ENCODE results near the gene NTRK2. TPM values are rescaled to one million over a fixed set of nuclear protein-coding genes. Genes with fewer than 3 reads are reported as not detected.

The NTRK2 gene
- polyA plus RNA-seq, 1 donor, result 1.2 TPM

GRCh38 chr9:84731696-84732095 lies 62.2 kb downstream of the NTRK2 start:
- WGBS (ENCODE audit: insufficient coverage, low lambda C conversion rate), result no CpG with 5 or more reads among the region's 7 CpGs
- H3K36me3 ChIP-seq (ENCODE audit: control insufficient read depth, insufficient read depth, low read length), result no peaks in the 10 kb centered on the region
- no peaks in the 10 kb centered on the region for H3K9me3 ChIP-seq (ENCODE audit: control insufficient read depth, low read depth, low read length)
- DNase-seq, result no peak
- no peak overlapping the region for H3K4me3 ChIP-seq (ENCODE audit: low read length)
- no peak overlapping the region for H3K27ac ChIP-seq (ENCODE audit: low read length)
- H3K4me1 ChIP-seq (ENCODE audit: control insufficient read depth, insufficient read depth, low read length), result no peaks in the 10 kb centered on the region
- peaks cover 13% of the 10 kb centered on the region for H3K27me3 ChIP-seq (ENCODE audit: control insufficient read depth, insufficient read depth, low read length)

- no peak for DNase-seq
- Histone ChIP-seq H3K4me1 (ENCODE audit: control insufficient read depth, insufficient read depth, low read length) (no peaks in the 10 kb centered on the region), H3K27ac (ENCODE audit: low read length) (no peak overlapping the region), H3K27me3 (ENCODE audit: control insufficient read depth, insufficient read depth, low read length) (peaks cover 13% of the 10 kb centered on the region), H3K4me3 (ENCODE audit: low read length) (no peak overlapping the region), H3K36me3 (ENCODE audit: control insufficient read depth, insufficient read depth, low read length) (no peaks in the 10 kb centered on the region), H3K9me3 (ENCODE audit: control insufficient read depth, low read depth, low read length) (no peaks in the 10 kb centered on the region)
- no CpG with 5 or more reads among the region's 10 CpGs for WGBS (ENCODE audit: insufficient coverage, low lambda C conversion rate)
Observed at GRCh38 chr9:84736081-84736480, 66.6 kb downstream of the NTRK2 start.

GRCh38 chr9:84736536-84736935 lies 67.0 kb downstream of the NTRK2 start:
- WGBS (ENCODE audit: insufficient coverage, low lambda C conversion rate), result no CpG with 5 or more reads among the region's 1 CpG
- Histone ChIP-seq H3K4me3 (ENCODE audit: low read length) (no peak overlapping the region), H3K27me3 (ENCODE audit: control insufficient read depth, insufficient read depth, low read length) (peaks cover 13% of the 10 kb centered on the region), H3K27ac (ENCODE audit: low read length) (no peak overlapping the region), H3K9me3 (ENCODE audit: control insufficient read depth, low read depth, low read length) (no peaks in the 10 kb centered on the region), H3K36me3 (ENCODE audit: control insufficient read depth, insufficient read depth, low read length) (no peaks in the 10 kb centered on the region), H3K4me1 (ENCODE audit: control insufficient read depth, insufficient read depth, low read length) (no peaks in the 10 kb centered on the region)
- DNase-seq, result no peak

- WGBS (ENCODE audit: insufficient coverage, low lambda C conversion rate), result 20% methylated on average over 1 of the region's 1 CpG
- DNase-seq, result no peak
- H3K27ac ChIP-seq (ENCODE audit: low read length), result no peak overlapping the region
Observed at GRCh38 chr9:84738353-84738752, 68.8 kb downstream of the NTRK2 start.

GRCh38 chr9:84742261-84742660 lies 72.7 kb downstream of the NTRK2 start:
- H3K4me3 ChIP-seq (ENCODE audit: low read length), result no peak overlapping the region
- no peaks in the 10 kb centered on the region for H3K4me1 ChIP-seq (ENCODE audit: control insufficient read depth, insufficient read depth, low read length)
- no CpG with 5 or more reads among the region's 4 CpGs for WGBS (ENCODE audit: insufficient coverage, low lambda C conversion rate)
- DNase-seq, result no peak
- H3K36me3 ChIP-seq (ENCODE audit: control insufficient read depth, insufficient read depth, low read length), result no peaks in the 10 kb centered on the region
- H3K27ac ChIP-seq (ENCODE audit: low read length), result no peak overlapping the region
- H3K9me3 ChIP-seq (ENCODE audit: control insufficient read depth, low read depth, low read length), result no peaks in the 10 kb centered on the region
- H3K27me3 ChIP-seq (ENCODE audit: control insufficient read depth, insufficient read depth, low read length), result peaks cover 4% of the 10 kb centered on the region

More at GRCh38 chr9:84738353-84738752, 68.8 kb downstream of the NTRK2 start:
- no peaks in the 10 kb centered on the region for H3K4me1 ChIP-seq (ENCODE audit: control insufficient read depth, insufficient read depth, low read length)
- no peak overlapping the region for H3K4me3 ChIP-seq (ENCODE audit: low read length)
- no peaks in the 10 kb centered on the region for H3K36me3 ChIP-seq (ENCODE audit: control insufficient read depth, insufficient read depth, low read length)
- H3K27me3 ChIP-seq (ENCODE audit: control insufficient read depth, insufficient read depth, low read length), result peaks cover 9% of the 10 kb centered on the region
- no peaks in the 10 kb centered on the region for H3K9me3 ChIP-seq (ENCODE audit: control insufficient read depth, low read depth, low read length)

- H3K27me3 ChIP-seq (ENCODE audit: control insufficient read depth, insufficient read depth, low read length), result peaks cover 4% of the 10 kb centered on the region
- no peak overlapping the region for H3K4me3 ChIP-seq (ENCODE audit: low read length)
- H3K4me1 ChIP-seq (ENCODE audit: control insufficient read depth, insufficient read depth, low read length), result no peaks in the 10 kb centered on the region
- H3K9me3 ChIP-seq (ENCODE audit: control insufficient read depth, low read depth, low read length), result no peaks in the 10 kb centered on the region
- H3K27ac ChIP-seq (ENCODE audit: low read length), result no peak overlapping the region
- DNase-seq, result no peak
- no peaks in the 10 kb centered on the region for H3K36me3 ChIP-seq (ENCODE audit: control insufficient read depth, insufficient read depth, low read length)
- 87% methylated on average over 4 of the region's 7 CpGs for WGBS (ENCODE audit: insufficient coverage, low lambda C conversion rate)
Observed at GRCh38 chr9:84744195-84744594, 74.7 kb downstream of the NTRK2 start.

- 93% methylated on average over 3 of the region's 11 CpGs for whole genome bisulfite sequencing (ENCODE audit: insufficient coverage, low lambda C conversion rate)
- no peak overlapping the region for H3K27ac ChIP-seq (ENCODE audit: low read length)
- DNase-seq, result no peak
- peaks cover 4% of the 10 kb centered on the region for H3K27me3 ChIP-seq (ENCODE audit: control insufficient read depth, insufficient read depth, low read length)
- no peaks in the 10 kb centered on the region for H3K36me3 ChIP-seq (ENCODE audit: control insufficient read depth, insufficient read depth, low read length)
- H3K4me1 ChIP-seq (ENCODE audit: control insufficient read depth, insufficient read depth, low read length), result no peaks in the 10 kb centered on the region
- no peak overlapping the region for H3K4me3 ChIP-seq (ENCODE audit: low read length)
- H3K9me3 ChIP-seq (ENCODE audit: control insufficient read depth, low read depth, low read length), result no peaks in the 10 kb centered on the region
Observed at GRCh38 chr9:84744726-84745125, 75.2 kb downstream of the NTRK2 start.

GRCh38 chr9:84748112-84748511 lies 78.6 kb downstream of the NTRK2 start:
- H3K27ac ChIP-seq (ENCODE audit: low read length), result no peak overlapping the region
- DNase-seq, result no peak

GRCh38 chr9:84750152-84750865 lies 80.8 kb downstream of the NTRK2 start:
- H3K4me3 ChIP-seq (ENCODE audit: low read length), result no peak overlapping the region
- no peaks in the 10 kb centered on the region for H3K36me3 ChIP-seq (ENCODE audit: control insufficient read depth, insufficient read depth, low read length)
- DNase-seq, result no peak
- no peaks in the 10 kb centered on the region for H3K4me1 ChIP-seq (ENCODE audit: control insufficient read depth, insufficient read depth, low read length)
- peaks cover 2% of the 10 kb centered on the region for H3K27me3 ChIP-seq (ENCODE audit: control insufficient read depth, insufficient read depth, low read length)
- WGBS (ENCODE audit: insufficient coverage, low lambda C conversion rate), result no CpG with 5 or more reads among the region's 5 CpGs
- no peaks in the 10 kb centered on the region for H3K9me3 ChIP-seq (ENCODE audit: control insufficient read depth, low read depth, low read length)
- H3K27ac ChIP-seq (ENCODE audit: low read length), result no peak overlapping the region

More at GRCh38 chr9:84748112-84748511, 78.6 kb downstream of the NTRK2 start:
- no peaks in the 10 kb centered on the region for H3K27me3 ChIP-seq (ENCODE audit: control insufficient read depth, insufficient read depth, low read length)
- no peaks in the 10 kb centered on the region for H3K4me1 ChIP-seq (ENCODE audit: control insufficient read depth, insufficient read depth, low read length)
- H3K36me3 ChIP-seq (ENCODE audit: control insufficient read depth, insufficient read depth, low read length), result no peaks in the 10 kb centered on the region
- no peaks in the 10 kb centered on the region for H3K9me3 ChIP-seq (ENCODE audit: control insufficient read depth, low read depth, low read length)
- WGBS (ENCODE audit: insufficient coverage, low lambda C conversion rate), result 70% methylated on average over 2 of the region's 2 CpGs
- no peak overlapping the region for H3K4me3 ChIP-seq (ENCODE audit: low read length)

GRCh38 chr9:84751921-84752320 lies 82.4 kb downstream of the NTRK2 start:
- Histone ChIP-seq H3K27me3 (ENCODE audit: control insufficient read depth, insufficient read depth, low read length) (peaks cover 2% of the 10 kb centered on the region), H3K9me3 (ENCODE audit: control insufficient read depth, low read depth, low read length) (no peaks in the 10 kb centered on the region), H3K27ac (ENCODE audit: low read length) (no peak overlapping the region), H3K4me1 (ENCODE audit: control insufficient read depth, insufficient read depth, low read length) (no peaks in the 10 kb centered on the region), H3K4me3 (ENCODE audit: low read length) (no peak overlapping the region), H3K36me3 (ENCODE audit: control insufficient read depth, insufficient read depth, low read length) (no peaks in the 10 kb centered on the region)
- DNase-seq, result no peak
- 93% methylated on average over 2 of the region's 3 CpGs for WGBS (ENCODE audit: insufficient coverage, low lambda C conversion rate)

- 50% methylated on average over 1 of the region's 3 CpGs for WGBS (ENCODE audit: insufficient coverage, low lambda C conversion rate)
- no peak for DNase-seq
- no peaks in the 10 kb centered on the region for H3K4me1 ChIP-seq (ENCODE audit: control insufficient read depth, insufficient read depth, low read length)
- no peaks in the 10 kb centered on the region for H3K9me3 ChIP-seq (ENCODE audit: control insufficient read depth, low read depth, low read length)
- H3K4me3 ChIP-seq (ENCODE audit: low read length), result no peak overlapping the region
- H3K36me3 ChIP-seq (ENCODE audit: control insufficient read depth, insufficient read depth, low read length), result no peaks in the 10 kb centered on the region
- peaks cover 2% of the 10 kb centered on the region for H3K27me3 ChIP-seq (ENCODE audit: control insufficient read depth, insufficient read depth, low read length)
- no peak overlapping the region for H3K27ac ChIP-seq (ENCODE audit: low read length)
Observed at GRCh38 chr9:84754461-84754860, 84.9 kb downstream of the NTRK2 start.
